AG04449 (cell line): ENCODE data around the gene AGAP1.

ENCODE experiments used
- CTCF ChIA-PET: fragments of 350-600 bp; formaldehyde crosslinking; extraction: SDS; loops from one replicate; lab custom pipeline; 2021; ENCODE audit warnings: antibody characterized with exemption; lab: Yijun Ruan, JAX
- POLR2A ChIA-PET: fragments of 400-600, 350-600 bp; formaldehyde crosslinking; extraction: SDS; loops from one replicate; lab custom pipeline; 2020; ENCODE audit warnings: antibody characterized with exemption, inconsistent platforms; lab: Yijun Ruan, JAX
- DNase-seq: peaks from one replicate; pipeline ENCODE4 v3.0.0-alpha.2; 2010; ENCODE audit warnings: low read depth, low spot score
- H3K4me3 ChIP-seq: 2 replicates; pipeline ENCODE4 v1.5.1; 2011; ENCODE audit warnings: low read depth, mild to moderate bottlenecking, control low read depth, low read length
- TF ChIP-seq, protein P1 (sequence below): IDR thresholded peaks from one replicate; pipeline ENCODE4 v1.5.1; 2011; ENCODE audit warnings: mild to moderate bottlenecking, moderate library complexity, low read length, control low read depth, inconsistent platforms; ENCODE audit not compliant: insufficient read depth; ENCODE audit errors: missing control alignments

The AGAP1 gene

DNA sequence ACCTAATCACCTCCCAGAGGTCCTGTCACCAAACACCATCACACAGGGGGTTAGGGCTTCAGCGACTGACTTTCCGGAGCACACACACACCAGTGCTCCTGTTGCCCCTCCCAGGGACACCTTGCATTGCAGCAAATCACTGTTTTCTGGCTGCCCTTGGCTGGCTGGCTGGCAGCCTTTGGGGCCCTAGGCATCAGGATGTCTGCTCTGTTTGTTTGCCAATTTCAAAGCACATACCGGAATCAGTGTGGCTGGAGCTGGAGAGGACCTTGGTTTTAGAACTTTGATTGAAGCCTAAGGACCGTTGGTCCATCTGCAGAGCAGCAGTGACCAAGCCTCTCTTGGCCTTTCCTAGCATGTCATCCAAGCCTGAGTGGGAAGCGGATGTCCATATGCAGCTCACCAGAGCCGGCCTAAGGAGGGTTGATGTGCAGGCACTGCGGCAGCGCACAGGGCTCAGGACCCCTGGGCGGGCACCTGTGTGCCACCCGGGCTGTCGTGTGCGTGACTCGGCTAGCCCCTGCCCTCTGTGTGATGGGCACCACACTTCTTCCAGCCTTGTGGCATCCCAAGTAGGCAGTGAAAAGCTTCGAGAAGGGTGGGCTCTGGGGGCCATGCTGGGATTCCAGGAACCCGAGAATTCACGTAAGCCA, 612.2 kb downstream of the AGAP1 start:
- CTCF ChIA-PET = no interaction called here
- DNase-seq = no peak
- H3K4me3 ChIP-seq = no peak overlapping the region
- POLR2A ChIA-PET = no interaction called here
- TF ChIP-seq, protein P1, sequence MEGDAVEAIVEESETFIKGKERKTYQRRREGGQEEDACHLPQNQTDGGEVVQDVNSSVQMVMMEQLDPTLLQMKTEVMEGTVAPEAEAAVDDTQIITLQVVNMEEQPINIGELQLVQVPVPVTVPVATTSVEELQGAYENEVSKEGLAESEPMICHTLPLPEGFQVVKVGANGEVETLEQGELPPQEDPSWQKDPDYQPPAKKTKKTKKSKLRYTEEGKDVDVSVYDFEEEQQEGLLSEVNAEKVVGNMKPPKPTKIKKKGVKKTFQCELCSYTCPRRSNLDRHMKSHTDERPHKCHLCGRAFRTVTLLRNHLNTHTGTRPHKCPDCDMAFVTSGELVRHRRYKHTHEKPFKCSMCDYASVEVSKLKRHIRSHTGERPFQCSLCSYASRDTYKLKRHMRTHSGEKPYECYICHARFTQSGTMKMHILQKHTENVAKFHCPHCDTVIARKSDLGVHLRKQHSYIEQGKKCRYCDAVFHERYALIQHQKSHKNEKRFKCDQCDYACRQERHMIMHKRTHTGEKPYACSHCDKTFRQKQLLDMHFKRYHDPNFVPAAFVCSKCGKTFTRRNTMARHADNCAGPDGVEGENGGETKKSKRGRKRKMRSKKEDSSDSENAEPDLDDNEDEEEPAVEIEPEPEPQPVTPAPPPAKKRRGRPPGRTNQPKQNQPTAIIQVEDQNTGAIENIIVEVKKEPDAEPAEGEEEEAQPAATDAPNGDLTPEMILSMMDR = no peak

DNA sequence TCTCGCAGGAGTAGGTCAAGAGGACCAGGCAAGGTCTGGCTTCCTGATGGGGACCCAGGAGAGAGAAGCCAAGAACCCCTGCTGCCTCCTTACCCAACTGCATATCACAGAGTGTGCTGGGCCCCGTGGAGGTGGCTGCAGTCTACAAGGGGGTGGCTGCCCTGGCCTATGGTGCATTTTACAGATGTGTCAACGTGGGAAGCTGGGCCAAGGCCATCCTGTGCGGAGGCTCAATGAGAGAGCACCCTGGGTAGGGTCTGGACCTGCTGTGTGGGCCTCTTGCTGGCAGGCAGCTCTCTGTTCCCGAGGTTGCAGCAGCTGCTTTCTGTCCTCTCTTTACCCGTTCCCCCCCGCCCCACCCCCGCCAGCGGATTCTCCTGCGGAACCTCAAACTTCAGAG, 612.9 kb downstream of the AGAP1 start:
- TF ChIP-seq, protein P1 = no peak
- CTCF ChIA-PET = no interaction called here
- H3K4me3 ChIP-seq = no peak overlapping the region
- POLR2A ChIA-PET = no interaction called here
- DNase-seq = no peak

DNA sequence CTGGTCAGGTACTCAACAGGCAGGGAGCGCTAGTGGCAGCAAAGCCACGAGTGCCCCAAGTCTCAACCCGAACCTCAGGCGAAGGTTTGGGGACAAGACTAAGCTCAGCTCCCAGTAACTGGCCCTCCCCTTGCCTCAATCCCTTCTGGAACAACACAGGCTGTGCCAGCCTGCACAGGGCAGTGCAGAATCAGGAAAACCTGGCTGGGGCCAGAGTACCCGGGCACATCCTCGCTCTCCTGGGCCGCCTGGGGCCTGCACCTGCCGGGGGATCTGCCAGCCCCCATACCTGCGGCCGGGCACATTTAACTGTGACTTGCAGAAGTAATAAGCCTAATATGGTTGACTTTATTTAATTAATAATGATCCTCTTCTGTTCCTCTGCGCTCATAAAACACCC, 613.7 kb downstream of the AGAP1 start:
- ChIA-PET CTCF (no interaction called here), POLR2A (no interaction called here)

DNA sequence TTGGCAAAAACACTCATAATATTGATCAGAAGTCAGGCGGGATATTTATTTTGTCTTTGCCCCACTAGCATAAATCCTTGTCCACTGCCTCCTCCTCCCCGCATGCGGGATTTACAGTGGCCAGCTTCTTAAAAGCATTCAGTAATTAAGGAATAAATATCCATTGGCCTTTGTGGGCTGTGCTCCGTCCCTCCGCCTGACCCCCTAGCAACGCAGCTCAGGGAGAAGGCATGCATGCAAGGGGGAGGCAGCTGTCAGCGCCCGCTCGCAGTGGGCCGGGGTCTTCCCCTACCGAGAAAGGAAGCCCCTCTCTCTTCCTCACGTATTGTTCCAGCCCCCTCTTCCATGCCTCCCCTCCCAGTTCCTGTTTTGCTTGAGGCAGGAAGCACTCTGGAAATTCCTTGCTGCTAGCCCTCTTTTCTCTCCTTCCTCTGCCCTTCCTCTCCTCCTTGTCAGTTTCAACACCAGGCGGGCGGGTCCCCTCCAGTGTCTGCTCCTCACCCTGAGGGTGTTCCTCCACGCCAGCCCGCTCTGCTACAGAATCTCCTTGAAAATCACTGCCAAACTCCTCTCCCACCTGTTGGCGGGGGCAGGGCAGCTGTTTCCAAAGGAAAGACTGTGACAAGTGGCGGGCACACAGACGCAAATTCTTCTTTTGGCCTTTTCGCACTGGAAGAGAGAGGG, 614.2 kb downstream of the AGAP1 start:
- ChIA-PET POLR2A (no interaction called here), CTCF (no interaction called here)
- TF ChIP-seq, protein P1 = no peak
- no peak overlapping the region for H3K4me3 ChIP-seq
- no peak for DNase-seq

More for the DNA sequence above, 613.7 kb downstream of the AGAP1 start:
- H3K4me3 ChIP-seq = no peak overlapping the region
- TF ChIP-seq, protein P1 = no peak
- no peak for DNase-seq

DNA sequence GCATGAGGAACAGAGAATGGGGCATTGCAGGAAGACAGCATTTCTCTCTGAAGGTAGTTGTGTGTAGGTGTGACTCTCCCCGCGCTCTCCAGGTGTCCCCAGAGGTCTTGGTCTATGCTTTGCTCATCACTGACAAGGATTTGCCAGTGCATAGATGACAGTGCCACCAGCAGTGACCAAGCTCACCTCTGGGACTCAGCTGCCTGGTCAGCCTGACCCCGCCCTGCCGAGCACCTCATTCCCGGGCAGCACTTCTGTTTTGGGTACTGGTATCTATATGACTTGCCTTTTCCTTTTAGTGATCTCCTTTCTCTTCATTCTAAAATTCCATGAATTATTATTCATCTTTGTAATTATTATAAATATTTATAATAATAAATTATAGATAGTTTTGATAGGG, 615.2 kb downstream of the AGAP1 start:
- POLR2A ChIA-PET = no interaction called here
- CTCF ChIA-PET = no interaction called here
- TF ChIP-seq, protein P1 = no peak
- H3K4me3 ChIP-seq = no peak overlapping the region
- no peak for DNase-seq

DNA sequence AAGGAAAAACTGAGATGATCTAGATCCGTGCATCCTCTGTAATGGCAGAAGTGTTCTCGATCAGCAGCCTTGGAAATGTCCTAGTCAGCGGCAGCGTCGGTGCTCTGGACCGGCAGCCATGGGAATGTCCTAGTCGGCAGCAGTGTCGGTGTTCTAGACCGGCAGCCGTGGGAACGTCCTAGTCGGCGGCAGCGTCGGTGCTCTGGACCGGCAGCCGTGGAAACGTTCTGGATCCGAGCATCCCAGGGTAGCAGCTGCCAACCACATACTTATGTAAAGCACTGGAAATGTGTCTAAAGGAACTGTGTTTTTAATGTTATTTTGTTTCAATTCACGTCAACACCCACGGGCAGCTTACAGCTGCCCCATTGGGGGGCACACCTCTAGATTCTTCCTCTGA, 615.6 kb downstream of the AGAP1 start:
- CTCF ChIA-PET = no interaction called here
- no peak for DNase-seq
- no peak overlapping the region for H3K4me3 ChIP-seq
- TF ChIP-seq, protein P1 = no peak
- POLR2A ChIA-PET = no interaction called here
